Neutrophil (primary cell): Measurements from ENCODE around the gene ZNF480.
"Not testable (repeated sequence)": the region's sequence is repeated elsewhere in the genome, so short reads cannot be mapped to it uniquely, and the experiment has no call there.

Source experiments
- H3K27ac ChIP-seq: fragments of 200-600 bp; sonication (generic); 2 replicates; pipeline ENCODE4 v1.5.1; 2016; ENCODE audit warnings: mild to moderate bottlenecking, moderate library complexity
- H3K27me3 ChIP-seq: fragments of 200-600 bp; sonication (generic); 2 replicates; pipeline ENCODE4 v1.6.0; 2016; ENCODE audit warnings: mild to moderate bottlenecking
- H3K36me3 ChIP-seq: fragments of 200-600 bp; sonication (generic); 2 replicates; pipeline ENCODE4 v1.5.1; 2017
- H3K4me1 ChIP-seq, 2 experiments: fragments of 200-600 bp in 1 of 2; sonication (generic) in 1 of 2; 1 replicate in 1 of 2; 2 replicates in 1 of 2; pipeline versions ENCODE4 v1.5.1 to v1.6.1; 2013 to 2016; ENCODE audit warnings: low read depth in 1 of 2, low read length in 1 of 2, mild to moderate bottlenecking in 1 of 2, moderate library complexity in 1 of 2; ENCODE audit not compliant: control insufficient read depth in 1 of 2, insufficient read depth in 1 of 2
- H3K4me3 ChIP-seq, 2 experiments: fragments of 200-600 bp in 1 of 2; sonication (generic) in 1 of 2; 1 replicate in 1 of 2; 2 replicates in 1 of 2; pipeline ENCODE4 v1.5.1; 2013 to 2016; ENCODE audit warnings: low read depth in 1 of 2, low read length in 1 of 2, mild to moderate bottlenecking in 1 of 2, moderate library complexity in 1 of 2
- H3K9me3 ChIP-seq: fragments of 200-600 bp; sonication (generic); 2 replicates; pipeline ENCODE4 v1.5.1; 2016
- CTCF ChIP-seq: fragments of 200-600 bp; sonication (generic); IDR thresholded peaks from 2 replicates; pipeline ENCODE4 v1.5.1; 2016; ENCODE audit warnings: antibody characterized with exemption

Gene ZNF480

DNA sequence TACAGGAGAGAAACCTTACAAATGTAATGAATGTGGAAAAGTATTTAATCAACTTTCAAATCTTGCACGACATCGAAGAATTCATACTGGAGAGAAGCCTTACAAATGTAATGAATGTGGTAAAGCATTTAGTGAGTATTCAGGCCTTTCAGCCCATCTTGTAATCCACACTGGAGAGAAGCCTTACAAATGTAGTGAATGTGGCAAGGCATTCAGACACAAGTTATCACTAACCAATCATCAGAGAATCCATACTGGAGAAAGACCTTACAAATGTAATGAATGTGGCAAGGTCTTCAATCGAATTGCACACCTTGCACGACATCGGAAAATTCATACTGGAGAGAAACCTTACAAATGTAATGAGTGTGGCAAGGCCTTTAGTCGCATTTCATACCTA lies 25.5 kb downstream of the ZNF480 start:
- no peaks in the 10 kb centered on the region for H3K4me1 ChIP-seq
- TF ChIP-seq CTCF = no peak
- H3K27ac ChIP-seq = no peak overlapping the region
- no peak overlapping the region for H3K4me3 ChIP-seq
- peaks cover 48% of the 10 kb centered on the region for H3K9me3 ChIP-seq
- H3K36me3 ChIP-seq = peaks cover 21% of the 10 kb centered on the region
- H3K27me3 ChIP-seq = no peaks in the 10 kb centered on the region

GRCh38 chr19:52331757-52332156 lies 34.8 kb downstream of the ZNF480 start:
- no peak overlapping the region for H3K4me3 ChIP-seq
- H3K27ac ChIP-seq = no peak overlapping the region
- peaks cover 5% of the 10 kb centered on the region in 2 experiments for H3K4me1 ChIP-seq
- peaks cover 66% of the 10 kb centered on the region for H3K9me3 ChIP-seq
- TF ChIP-seq CTCF = no peak
- H3K36me3 ChIP-seq = no peaks in the 10 kb centered on the region
- peaks cover 5% of the 10 kb centered on the region for H3K27me3 ChIP-seq

GRCh38 chr19:52335768-52336116 lies 38.8 kb downstream of the ZNF480 start:
- no peak for TF ChIP-seq CTCF
- no peaks in the 10 kb centered on the region for H3K36me3 ChIP-seq
- H3K27ac ChIP-seq = peak overlapping the region; percentile 18
- H3K4me3 ChIP-seq = peak overlapping the region; percentile 68 to 75
- H3K4me1 ChIP-seq = peaks cover 5 to 8% of the 10 kb centered on the region in 2 experiments
- H3K27me3 ChIP-seq = peaks cover 8% of the 10 kb centered on the region
- peaks cover 53% of the 10 kb centered on the region for H3K9me3 ChIP-seq

- Histone ChIP-seq H3K27ac (peak within 1 kb of the TSS; percentile 18), H3K4me1 (peaks cover 5 to 8% of the 10 kb centered on the region in 2 experiments), H3K4me3 (peak within 1 kb of the TSS; percentile 68 to 75), H3K36me3 (no peaks in the 10 kb centered on the region), H3K9me3 (peaks cover 48% of the 10 kb centered on the region), H3K27me3 (peaks cover 8% of the 10 kb centered on the region)
- TF ChIP-seq CTCF = no peak
Observed at GRCh38 chr19:52336117-52336790, 39.3 kb downstream of the ZNF480 start, which contains the start of gene ZNF610. Gene ZNF610 (plus strand): TSS chr19:52336243. CDS start chr19:52349173, 12,930 bp downstream.

DNA sequence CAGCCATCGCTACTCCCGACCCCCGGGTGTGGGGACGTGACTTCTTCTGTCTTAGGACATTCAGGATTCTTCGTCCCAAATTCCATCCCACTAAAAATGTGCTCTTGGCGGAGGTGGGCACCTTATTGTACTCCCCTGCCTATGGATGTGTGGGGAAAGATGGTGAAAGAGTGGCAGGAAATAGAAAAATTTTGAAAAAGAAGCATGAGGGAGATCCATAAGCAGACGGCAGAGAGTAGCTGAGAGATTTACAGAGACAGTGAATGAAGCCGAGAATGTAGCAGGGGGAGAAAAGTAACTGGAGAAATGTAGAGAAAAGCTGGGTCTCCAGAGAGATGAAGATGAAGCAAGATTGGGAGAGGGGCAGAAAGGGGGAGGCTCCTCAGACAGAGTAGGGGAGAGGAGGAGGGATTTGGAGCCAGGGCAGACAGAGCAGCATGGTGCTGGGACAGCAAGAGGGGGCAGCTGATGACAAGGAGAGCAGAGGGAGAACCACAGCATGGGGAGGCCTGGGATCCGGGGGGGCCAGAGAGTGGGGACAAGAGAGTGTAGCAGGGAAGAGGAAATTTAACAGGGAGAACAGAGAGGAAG lies 39.9 kb downstream of the ZNF480 start:
- peaks cover 5 to 8% of the 10 kb centered on the region in 2 experiments for H3K4me1 ChIP-seq
- H3K4me3 ChIP-seq = peak overlapping the region; percentile 68 to 75
- H3K9me3 ChIP-seq = peaks cover 41% of the 10 kb centered on the region
- H3K27me3 ChIP-seq = peaks cover 8% of the 10 kb centered on the region
- TF ChIP-seq CTCF = no peak
- no peak overlapping the region for H3K27ac ChIP-seq
- H3K36me3 ChIP-seq = no peaks in the 10 kb centered on the region

DNA sequence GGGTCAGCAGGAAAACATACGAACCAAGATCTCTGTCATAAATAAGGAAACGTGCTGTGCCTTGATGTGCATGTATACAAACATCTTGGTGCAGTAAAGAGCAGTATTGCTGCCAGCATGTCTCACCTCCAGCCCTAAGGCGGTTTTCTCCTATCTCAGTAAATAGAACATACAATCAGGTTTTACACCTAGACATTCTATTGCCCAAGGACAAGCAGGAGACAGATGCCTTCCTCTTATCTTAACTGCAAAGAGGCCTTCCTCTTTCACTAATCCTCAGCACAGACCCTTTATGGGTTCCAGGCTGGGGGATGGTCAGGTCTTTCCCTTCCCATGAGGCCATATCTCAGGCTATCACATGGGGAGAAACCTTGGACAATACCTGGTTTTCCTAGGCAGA lies 42.1 kb downstream of the ZNF480 start:
- not testable (repeated sequence) for H3K27me3 ChIP-seq, H3K36me3 ChIP-seq, H3K27ac ChIP-seq, H3K4me1 ChIP-seq, H3K4me3 ChIP-seq
- H3K9me3 ChIP-seq = peaks cover 23% of the 10 kb centered on the region
